B cell (primary cell): Measurements from ENCODE around the gene NSUN6. TPM values are rescaled to one million over a fixed set of nuclear protein-coding genes. Genes with fewer than 3 reads are reported as not detected.

Experiments
- ATAC-seq: fragments of 200-7000 bp; cut with Tn5 transposase; one replicate; pipeline ENCODE4 v1.10.0; 2021; ENCODE audit warnings: low read depth, mild to moderate bottlenecking, moderate number of reproducible peaks, moderate library complexity
- CTCF ChIA-PET: fragments of 350-600 bp; sonication (Branson Sonifier 250); formaldehyde crosslinking; loops from one replicate; lab custom pipeline; 2021; ENCODE audit warnings: antibody characterized with exemption, inconsistent platforms; lab: Charles Lee
- POLR2A ChIA-PET: fragments of 350-600 bp; sonication (Branson Sonifier 250); formaldehyde crosslinking; loops from one replicate; lab custom pipeline; 2021; ENCODE audit warnings: antibody characterized with exemption; lab: Charles Lee
- DNase-seq: peaks from one replicate; pipeline ENCODE4 v3.0.0; 2013
- H2AFZ ChIP-seq: 2 replicates; pipeline ENCODE4 v1.6.1; 2012; ENCODE audit warnings: mild to moderate bottlenecking, low read depth, low read length; ENCODE audit not compliant: insufficient read depth, poor library complexity, severe bottlenecking
- H3K27ac ChIP-seq, 2 donors: 1 replicate in 1 of 2; 2 replicates in 1 of 2; pipeline ENCODE4 v1.5.1; 2012 to 2013; ENCODE audit warnings: low read length in 2 of 2, mild to moderate bottlenecking in 2 of 2, moderate library complexity in 1 of 2
- H3K27me3 ChIP-seq, 4 experiments: fragments of 200-600 bp in 1 of 4; sonication (generic) in 1 of 4; replicated peaks in 1 of 4; 1 replicate in 2 of 4; 2 replicates in 2 of 4; pipeline versions ENCODE4 v1.6.1 to v1.7.0; 2013 to 2016; ENCODE audit warnings: low read length in 3 of 4, mild to moderate bottlenecking in 2 of 4, mixed read lengths in 1 of 4, moderate library complexity in 1 of 4; ENCODE audit not compliant: insufficient read depth in 4 of 4, control insufficient read depth in 3 of 4; ENCODE audit errors: control extremely low read depth in 1 of 4
- H3K36me3 ChIP-seq, 2 experiments: replicated peaks in 1 of 2; 1 replicate in 1 of 2; 2 replicates in 1 of 2; pipeline versions ENCODE4 v1.6.1 to v1.7.1; 2013; ENCODE audit warnings: low read length in 1 of 2; ENCODE audit not compliant: insufficient read depth in 2 of 2, control insufficient read depth in 1 of 2; ENCODE audit errors: control extremely low read depth in 1 of 2, extremely low read depth in 1 of 2
- H3K4me1 ChIP-seq, 2 donors: fragments of 200-600 bp in 1 of 2; sonication (generic) in 1 of 2; 1 replicate in 1 of 2; 2 replicates in 1 of 2; pipeline versions ENCODE4 v1.5.1 to v1.6.1; 2013 to 2017; ENCODE audit warnings: low read length in 2 of 2; ENCODE audit not compliant: control insufficient read depth in 2 of 2, insufficient read depth in 2 of 2
- H3K4me2 ChIP-seq: replicated peaks from 2 replicates; pipeline ENCODE3; 2012; ENCODE audit warnings: mild to moderate bottlenecking, low read depth, low read length; ENCODE audit not compliant: poor library complexity, severe bottlenecking
- H3K4me3 ChIP-seq, 5 experiments: fragments of 200-600 bp in 1 of 5; sonication (generic) in 1 of 5; 1 replicate in 3 of 5; 2 replicates in 2 of 5; pipeline versions ENCODE4 v1.5.1 to v1.7.0; 2011 to 2016; ENCODE audit warnings: low read length in 4 of 5, mild to moderate bottlenecking in 4 of 5, low read depth in 2 of 5, control low read depth in 1 of 5, moderate library complexity in 1 of 5; ENCODE audit not compliant: insufficient read depth in 1 of 5; ENCODE audit errors: control extremely low read depth in 1 of 5, extremely low read depth in 1 of 5
- H3K79me2 ChIP-seq: fragments of 200-600 bp; sonication (generic); one replicate; pipeline ENCODE4 v1.6.0; 2016; ENCODE audit warnings: low read length; ENCODE audit not compliant: control insufficient read depth, insufficient read depth
- H3K9ac ChIP-seq: fragments of 200-600 bp; sonication (generic); 2 replicates; pipeline ENCODE4 v1.6.1; 2017; ENCODE audit warnings: mild to moderate bottlenecking, low read length, moderate library complexity
- H3K9me3 ChIP-seq, 3 donors: one replicate each; pipeline versions ENCODE4 v1.6.1 to v1.7.1; 2013; ENCODE audit warnings: low read length in 2 of 3; ENCODE audit not compliant: control insufficient read depth in 2 of 3, insufficient read depth in 1 of 3; ENCODE audit errors: control extremely low read depth in 1 of 3
- H4K20me1 ChIP-seq: 2 replicates; pipeline ENCODE4 v1.6.0; 2012; ENCODE audit warnings: mild to moderate bottlenecking, low read length; ENCODE audit not compliant: insufficient read depth, control insufficient read depth, poor library complexity, severe bottlenecking
- H3K27ac Mint-ChIP-seq: one replicate; pipeline ENCODE4 v1.8.0; 2021; ENCODE audit warnings: mixed read lengths
- H3K27me3 Mint-ChIP-seq: one replicate; pipeline ENCODE4 v1.8.0; 2021; ENCODE audit warnings: mixed read lengths
- H3K4me1 Mint-ChIP-seq: one replicate; pipeline ENCODE4 v1.8.0; 2021; ENCODE audit warnings: mixed read lengths
- H3K4me3 Mint-ChIP-seq: one replicate; pipeline ENCODE4 v1.8.0; 2021; ENCODE audit warnings: mixed read lengths
- H3K9me3 Mint-ChIP-seq: one replicate; pipeline ENCODE4 v1.8.0; 2022; ENCODE audit warnings: mixed read lengths; ENCODE audit not compliant: insufficient read depth
- EZH2 ChIP-seq: IDR thresholded peaks from 2 replicates; pipeline ENCODE4 v1.6.1; 2012; ENCODE audit warnings: borderline replicate concordance, low read depth, mild to moderate bottlenecking, moderate library complexity, low read length; ENCODE audit not compliant: insufficient read depth, poor library complexity, severe bottlenecking
- WGBS: methylation state at CpG from one replicate; pipeline ENCODE4 v1.1.5; 2013; ENCODE audit warnings: missing lambda C conversion rate; ENCODE audit not compliant: insufficient coverage; 5-methylcytosine and 5-hydroxymethylcytosine counted together
- intact Hi-C: fragments of 100-400 bp; cut with micrococcal nuclease; formaldehyde crosslinking; loops from one replicate; pipeline ENCODE4 v1.10.0; 2022
- polyA plus RNA-seq: library from polyadenylated mRNA; depleted of rRNA; stranded (reverse); fragments of >200 nt; gene quantifications from 2 replicates; pipeline ENCODE4 v1.2.3, GENCODE V29; 2012
- total RNA-seq, 2 donors: library from RNA; stranded (reverse); fragments of 120-200 nt in 1 of 2; gene quantifications; 1 replicate in 1 of 2; 2 replicates in 1 of 2; pipeline versions ENCODE4 v1.2.3 to v1.2.4, GENCODE V29; 2013 to 2022
- TF ChIP-seq, protein P1 (sequence below): fragments of 200-600 bp; IDR thresholded peaks from one replicate; pipeline ENCODE4 v1.8.0; 2022; ENCODE audit warnings: antibody characterized with exemption, mild to moderate bottlenecking

The NSUN6 gene
- total and polyA plus RNA-seq, 2 donors (not counting 1 experiment from before 2014, with no cell fraction given): 13.4 to 27.9 TPM

GRCh38 chr10:18653112-18653511 lies 1.7 kb upstream of the NSUN6 start:
- Mint-ChIP-seq H3K4me3 (no peak overlapping the region), H3K27me3 (no peaks in the 10 kb centered on the region)
- no peaks in the 10 kb centered on the region for H4K20me1 ChIP-seq

DNA sequence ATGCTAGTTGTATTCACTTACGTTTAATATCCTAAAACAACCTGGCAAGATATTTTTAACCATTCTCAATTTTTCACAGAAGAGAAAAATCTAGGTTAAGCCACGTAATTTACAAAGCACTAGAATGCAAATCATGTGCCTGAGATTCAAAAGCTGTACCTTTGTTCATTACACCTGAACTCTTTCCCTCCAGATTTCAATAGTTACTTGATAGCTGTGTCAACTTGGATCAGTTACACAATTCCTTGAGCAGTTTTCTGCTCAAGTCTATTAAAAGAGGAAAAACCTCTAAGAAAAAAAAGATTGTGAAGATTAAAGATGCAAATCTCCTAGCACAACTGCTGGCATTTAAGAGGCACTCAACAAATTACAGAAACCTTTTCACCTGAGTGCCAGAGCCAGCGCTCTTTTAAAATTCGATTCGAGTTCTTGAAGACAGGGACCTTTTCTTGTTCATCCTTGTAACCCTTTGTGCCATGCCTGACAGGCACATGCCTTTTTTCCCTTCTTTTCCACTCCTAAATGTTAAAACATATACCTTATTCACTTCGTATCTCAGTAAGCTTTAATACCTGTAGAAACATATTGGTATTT lies 886 bp downstream of the NSUN6 start:
- DNase-seq (peak; percentile 19), ATAC-seq (no peak)
- Mint-ChIP-seq H3K27ac (peak overlapping the region; percentile 92), H3K4me3 (peak overlapping the region; percentile 96), H3K4me1 (peaks cover 36% of the 10 kb centered on the region), H3K9me3 (no peaks in the 10 kb centered on the region), H3K27me3 (no peaks in the 10 kb centered on the region)
- H3K4me1 ChIP-seq: peaks cover 16 to 27% of the 10 kb centered on the region in 2 donors
- TF ChIP-seq, protein P1, sequence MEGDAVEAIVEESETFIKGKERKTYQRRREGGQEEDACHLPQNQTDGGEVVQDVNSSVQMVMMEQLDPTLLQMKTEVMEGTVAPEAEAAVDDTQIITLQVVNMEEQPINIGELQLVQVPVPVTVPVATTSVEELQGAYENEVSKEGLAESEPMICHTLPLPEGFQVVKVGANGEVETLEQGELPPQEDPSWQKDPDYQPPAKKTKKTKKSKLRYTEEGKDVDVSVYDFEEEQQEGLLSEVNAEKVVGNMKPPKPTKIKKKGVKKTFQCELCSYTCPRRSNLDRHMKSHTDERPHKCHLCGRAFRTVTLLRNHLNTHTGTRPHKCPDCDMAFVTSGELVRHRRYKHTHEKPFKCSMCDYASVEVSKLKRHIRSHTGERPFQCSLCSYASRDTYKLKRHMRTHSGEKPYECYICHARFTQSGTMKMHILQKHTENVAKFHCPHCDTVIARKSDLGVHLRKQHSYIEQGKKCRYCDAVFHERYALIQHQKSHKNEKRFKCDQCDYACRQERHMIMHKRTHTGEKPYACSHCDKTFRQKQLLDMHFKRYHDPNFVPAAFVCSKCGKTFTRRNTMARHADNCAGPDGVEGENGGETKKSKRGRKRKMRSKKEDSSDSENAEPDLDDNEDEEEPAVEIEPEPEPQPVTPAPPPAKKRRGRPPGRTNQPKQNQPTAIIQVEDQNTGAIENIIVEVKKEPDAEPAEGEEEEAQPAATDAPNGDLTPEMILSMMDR: no peak
- no peak for TF ChIP-seq EZH2
- H3K9ac ChIP-seq: peak overlapping the region; percentile 91
- intact Hi-C loops: loop anchor here (2.0 to 10.0 kb wide), 2 partner anchors 24 to 1446 kb away; partner anchors contain the start of gene TRDMT1
- no peaks in the 10 kb centered on the region for H3K27me3 ChIP-seq
- no peaks in the 10 kb centered on the region for H3K9me3 ChIP-seq
- POLR2A ChIA-PET: interaction anchor here (0.5 to 1.0 kb wide), 2 partner anchors 8 to 9 kb away, joined by 3 to 4 read pairs; no protein-coding TSS in a partner anchor
- peak overlapping the region; percentile 67 to 96 (median 91) for H3K4me3 ChIP-seq
- CTCF ChIA-PET: interaction anchor here (1.3 kb wide), 1 partner anchor 11 kb away, joined by 4 read pairs; no protein-coding TSS in a partner anchor
- WGBS: 16% methylated on average over 5 of the region's 6 CpGs
- H4K20me1 ChIP-seq: no peaks in the 10 kb centered on the region
- H3K27ac ChIP-seq: peak overlapping the region; percentile 79 to 84
- peak overlapping the region; percentile 86 for H3K4me2 ChIP-seq
- H3K36me3 ChIP-seq: peaks cover 0 to 5% of the 10 kb centered on the region in 2 experiments
- peak overlapping the region; percentile 78 for H2AFZ ChIP-seq
- peaks cover 26% of the 10 kb centered on the region for H3K79me2 ChIP-seq

More at GRCh38 chr10:18653112-18653511, 1.7 kb upstream of the NSUN6 start:
- peaks cover 17 to 29% of the 10 kb centered on the region in 2 donors for H3K4me1 ChIP-seq
- H3K36me3 ChIP-seq: peaks cover 0 to 5% of the 10 kb centered on the region in 2 experiments
- peaks cover 37% of the 10 kb centered on the region for H3K4me1 Mint-ChIP-seq
- H3K9me3 Mint-ChIP-seq: no peaks in the 10 kb centered on the region
- CTCF ChIA-PET: no interaction called here
- intact Hi-C loops: loop anchor here (10.0 kb wide), 1 partner anchor 1448 kb away; the partner anchor contains the start of gene TRDMT1
- no peak overlapping the region for H3K27ac ChIP-seq
- no peak overlapping the region for H3K9ac ChIP-seq
- peak overlapping the region; percentile 20 for H3K27ac Mint-ChIP-seq
- no peaks in the 10 kb centered on the region for H3K9me3 ChIP-seq
- TF ChIP-seq, protein P1: no peak
- no peak overlapping the region for H3K4me3 ChIP-seq
- H2AFZ ChIP-seq: no peak overlapping the region
- DNase-seq: no peak
- WGBS: no CpG with 5 or more reads among the region's 3 CpGs
- no peak for ATAC-seq
- H3K4me2 ChIP-seq: no peak overlapping the region
- H3K79me2 ChIP-seq: peaks cover 21% of the 10 kb centered on the region
- no peaks in the 10 kb centered on the region for H3K27me3 ChIP-seq
- POLR2A ChIA-PET: no interaction called here
